ENCODE results near the gene MAP3K2. TPM values are rescaled to one million over a fixed set of nuclear protein-coding genes. Genes with fewer than 3 reads are reported as not detected.

MAP3K2 gene
- total and polyA plus RNA-seq, 11 donors: 4.0 to 37.6 (median 22.1) TPM

DNA sequence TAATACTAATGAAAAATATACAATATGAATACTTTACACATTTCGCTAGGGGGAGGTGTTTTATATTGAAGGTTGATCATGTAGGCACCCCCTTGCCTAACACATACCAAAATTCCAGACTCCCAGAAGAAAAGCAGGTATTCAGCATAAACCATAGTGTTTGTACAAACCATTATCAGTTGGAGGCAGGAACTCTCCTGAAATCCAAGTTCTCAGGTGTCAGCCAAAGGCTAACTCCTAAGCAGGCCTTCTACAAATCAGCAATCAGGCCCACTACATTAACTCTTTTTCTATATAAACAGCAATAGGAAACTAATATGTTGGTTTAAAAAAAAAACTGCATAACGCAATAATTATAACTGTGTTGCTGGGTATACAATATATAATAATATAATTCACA, 44.5 kb downstream of the MAP3K2 start:
- Histone ChIP-seq H3K4me3 (no peak overlapping the region), H3K9me3 (peaks cover 0 to 2% (median 0%) of the 10 kb centered on the region in 12 donors), H3K27ac (no peak overlapping the region), H3K36me3 (peaks cover 0 to 26% (median 11%) of the 10 kb centered on the region in 9 donors), H3K27me3 (no peaks in the 10 kb centered on the region), H3K4me1 (peaks cover 0 to 11% (median 0%) of the 10 kb centered on the region in 12 donors)
- DNase-seq: no peak
- TF ChIP-seq POLR2A (IDR thresholded peaks at IDR 0.05): no peak
- TF ChIP-seq, protein P1, sequence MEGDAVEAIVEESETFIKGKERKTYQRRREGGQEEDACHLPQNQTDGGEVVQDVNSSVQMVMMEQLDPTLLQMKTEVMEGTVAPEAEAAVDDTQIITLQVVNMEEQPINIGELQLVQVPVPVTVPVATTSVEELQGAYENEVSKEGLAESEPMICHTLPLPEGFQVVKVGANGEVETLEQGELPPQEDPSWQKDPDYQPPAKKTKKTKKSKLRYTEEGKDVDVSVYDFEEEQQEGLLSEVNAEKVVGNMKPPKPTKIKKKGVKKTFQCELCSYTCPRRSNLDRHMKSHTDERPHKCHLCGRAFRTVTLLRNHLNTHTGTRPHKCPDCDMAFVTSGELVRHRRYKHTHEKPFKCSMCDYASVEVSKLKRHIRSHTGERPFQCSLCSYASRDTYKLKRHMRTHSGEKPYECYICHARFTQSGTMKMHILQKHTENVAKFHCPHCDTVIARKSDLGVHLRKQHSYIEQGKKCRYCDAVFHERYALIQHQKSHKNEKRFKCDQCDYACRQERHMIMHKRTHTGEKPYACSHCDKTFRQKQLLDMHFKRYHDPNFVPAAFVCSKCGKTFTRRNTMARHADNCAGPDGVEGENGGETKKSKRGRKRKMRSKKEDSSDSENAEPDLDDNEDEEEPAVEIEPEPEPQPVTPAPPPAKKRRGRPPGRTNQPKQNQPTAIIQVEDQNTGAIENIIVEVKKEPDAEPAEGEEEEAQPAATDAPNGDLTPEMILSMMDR (IDR thresholded peaks at IDR 0.05): no peak
- 94 to 99% (median 98%) methylated on average over 2 of the region's 2 CpGs for WGBS, 4 donors
- ATAC-seq: no peak
- intact Hi-C loops (cut with DNase I): no loop called here

DNA sequence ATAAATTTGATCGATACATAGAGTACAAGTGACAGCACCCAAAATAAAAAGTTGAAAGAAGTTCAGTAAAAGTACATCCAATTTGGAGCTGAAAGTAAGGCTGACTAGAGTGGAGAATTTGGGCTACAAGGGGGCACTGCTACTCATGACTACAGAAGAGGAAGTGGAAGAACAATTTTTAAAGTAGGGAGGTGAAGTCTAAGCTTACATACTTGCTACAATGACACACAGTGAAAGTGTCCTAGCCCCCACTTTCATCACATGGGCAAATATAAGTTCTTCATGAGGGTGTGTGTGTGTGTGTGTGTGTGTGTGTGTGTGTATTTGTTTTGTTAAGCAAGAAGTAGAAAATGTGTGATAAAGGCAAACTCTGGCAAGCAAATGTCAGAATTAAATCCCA, 45.7 kb downstream of the MAP3K2 start:
- WGBS, 4 donors: 92 to 100% (median 95%) methylated on average over 1 of the region's 1 CpG
- ATAC-seq (no peak), DNase-seq (no peak)
- peaks cover 0 to 2% (median 0%) of the 10 kb centered on the region in 12 donors for H3K9me3 ChIP-seq
- H3K4me3 ChIP-seq: no peak overlapping the region
- H3K27ac ChIP-seq: no peak overlapping the region
- H3K4me1 ChIP-seq: peaks cover 0 to 7% (median 0%) of the 10 kb centered on the region in 12 donors
- peaks cover 0 to 37% (median 23%) of the 10 kb centered on the region in 9 donors for H3K36me3 ChIP-seq
- no peaks in the 10 kb centered on the region for H3K27me3 ChIP-seq
- TF ChIP-seq, protein P1 (IDR thresholded peaks at IDR 0.05): no peak
- TF ChIP-seq POLR2A (IDR thresholded peaks at IDR 0.05): no peak
- intact Hi-C loops (cut with DNase I): no loop called here

DNA sequence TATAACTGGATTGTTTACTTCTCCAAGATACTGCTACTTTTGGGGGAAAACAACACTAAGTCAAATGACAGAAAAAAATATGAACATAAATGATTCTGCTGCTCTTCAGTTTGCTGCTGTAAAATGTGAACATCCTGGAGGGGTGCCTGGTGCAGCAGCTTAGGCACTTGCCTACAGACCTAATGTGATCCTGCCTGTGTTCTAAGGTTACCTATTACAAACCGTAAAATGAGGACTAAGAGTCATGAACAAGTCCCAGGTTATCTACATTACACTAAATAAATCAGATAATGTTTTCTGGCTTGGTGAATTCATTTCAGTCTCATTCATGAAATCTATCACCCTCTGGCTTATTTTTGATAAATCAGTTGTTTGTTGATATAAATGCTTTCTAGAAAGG, 55.4 kb downstream of the MAP3K2 start:
- no peak for TF ChIP-seq POLR2A (IDR thresholded peaks at IDR 0.05)
- TF ChIP-seq, protein P1 (IDR thresholded peaks at IDR 0.05): no peak
- H3K4me1 ChIP-seq: no peaks in the 10 kb centered on the region
- no peak for DNase-seq
- H3K27me3 ChIP-seq: no peaks in the 10 kb centered on the region
- H3K4me3 ChIP-seq: no peak overlapping the region
- ATAC-seq: no peak
- peaks cover 0 to 99% (median 83%) of the 10 kb centered on the region in 9 donors for H3K36me3 ChIP-seq
- intact Hi-C loops (cut with DNase I): no loop called here
- no peaks in the 10 kb centered on the region for H3K9me3 ChIP-seq
- H3K27ac ChIP-seq: no peak overlapping the region
- 94 to 97% (median 96%) methylated on average over 1 of the region's 1 CpG for WGBS, 4 donors

DNA sequence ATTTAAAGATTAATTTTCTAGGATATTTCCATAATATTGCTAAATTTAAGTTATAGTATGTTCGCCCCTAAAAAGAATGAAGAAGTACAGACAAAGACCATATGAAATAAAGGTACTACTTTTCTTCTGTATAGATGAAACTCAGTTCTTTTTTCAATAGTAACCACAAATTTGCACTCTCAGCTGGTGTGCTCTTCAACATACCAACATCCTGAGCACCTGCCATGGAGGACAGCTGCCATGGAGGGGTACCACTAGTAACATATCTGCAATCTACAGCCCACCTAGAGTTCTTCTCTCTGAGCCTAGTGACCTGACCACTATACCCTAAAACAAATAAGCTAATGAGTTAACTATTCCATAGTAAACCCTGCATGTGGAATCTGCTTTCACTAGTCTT, 57.0 kb downstream of the MAP3K2 start:
- no peak for ATAC-seq
- DNase-seq: no peak
- Histone ChIP-seq H3K27ac (no peak overlapping the region), H3K4me1 (no peaks in the 10 kb centered on the region), H3K9me3 (no peaks in the 10 kb centered on the region), H3K4me3 (no peak overlapping the region), H3K27me3 (no peaks in the 10 kb centered on the region), H3K36me3 (peaks cover 0 to 99% (median 83%) of the 10 kb centered on the region in 9 donors)
- intact Hi-C loops (cut with DNase I): no loop called here
- TF ChIP-seq, protein P1 (IDR thresholded peaks at IDR 0.05): no peak
- no peak for TF ChIP-seq POLR2A (IDR thresholded peaks at IDR 0.05)
- WGBS, 4 donors: 97 to 100% (median 99%) methylated on average over 1 of the region's 1 CpG
